SK-MEL-5 (cell line): ENCODE results near the gene TSC2. TPM values are rescaled to one million over a fixed set of nuclear protein-coding genes. Genes with fewer than 3 reads are reported as not detected.
A peak's percentile ranks its signal among the peaks of the same experiment; 100 is the strongest.
"Not testable (repeated sequence)": the region's sequence is repeated elsewhere in the genome, so short reads cannot be mapped to it uniquely, and the experiment has no call there.

Source experiments
- DNase-seq: peaks from one replicate; pipeline ENCODE4 v3.0.0-alpha.2; 2016; ENCODE audit warnings: low read depth, low spot score
- in situ Hi-C: cut with HindIII; loops from 2 replicates; pipeline ENCODE4 v1.10.0; 2016; ENCODE audit warnings: low sequenced_read_pairs, high pct_unique_total_duplicates, low pct_unique_long_range_greater_than_20kb
- total RNA-seq: library from RNA; depleted of rRNA; stranded (reverse); fragments of >200 nt; shearing (Covaris generic); gene quantifications from 2 replicates; pipeline ENCODE4 v1.2.3, GENCODE V29; 2014

The TSC2 gene
- total RNA-seq, 1 experiment from 2014 or later = 11.6 TPM

- in situ Hi-C loops, DNase-seq: not testable (repeated sequence)
These were observed 68.6 kb downstream of the TSC2 start for GRCh38 chr16:2116428-2116827.

- in situ Hi-C loops, DNase-seq: not testable (repeated sequence)
These were observed 69.6 kb downstream of the TSC2 start for GRCh38 chr16:2117341-2117740.

GRCh38 chr16:2117960-2118722 lies 70.4 kb downstream of the TSC2 start:
- in situ Hi-C loops, DNase-seq: not testable (repeated sequence)

- DNase-seq = peak; percentile 60
- in situ Hi-C loops = not testable (repeated sequence)
These were observed 73.5 kb downstream of the TSC2 start for GRCh38 chr16:2121325-2121724.

- in situ Hi-C loops = no loop called here
- no peak for DNase-seq
These were observed 74.1 kb downstream of the TSC2 start for GRCh38 chr16:2121853-2122252.

- in situ Hi-C loops = no loop called here
- no peak for DNase-seq
These were observed 74.6 kb downstream of the TSC2 start for GRCh38 chr16:2122429-2122828.

- not testable (repeated sequence) for DNase-seq
These were observed 75.3 kb downstream of the TSC2 start for GRCh38 chr16:2122934-2123683.

GRCh38 chr16:2123706-2124376 lies 76.1 kb downstream of the TSC2 start:
- in situ Hi-C loops, DNase-seq: not testable (repeated sequence)

More at GRCh38 chr16:2122934-2123683, 75.3 kb downstream of the TSC2 start:
- in situ Hi-C loops = not testable (repeated sequence)

GRCh38 chr16:2124377-2124693 lies 76.5 kb downstream of the TSC2 start:
- DNase-seq, in situ Hi-C loops: not testable (repeated sequence)

- in situ Hi-C loops = not testable (repeated sequence)
These were observed 77.1 kb downstream of the TSC2 start for GRCh38 chr16:2124694-2125444.

GRCh38 chr16:2125609-2126008 lies 77.8 kb downstream of the TSC2 start:
- DNase-seq, in situ Hi-C loops: not testable (repeated sequence)

More at GRCh38 chr16:2124694-2125444, 77.1 kb downstream of the TSC2 start:
- not testable (repeated sequence) for DNase-seq

GRCh38 chr16:2126161-2126743 lies 78.5 kb downstream of the TSC2 start:
- in situ Hi-C loops, DNase-seq: not testable (repeated sequence)

GRCh38 chr16:2126928-2127556 lies 79.3 kb downstream of the TSC2 start:
- in situ Hi-C loops, DNase-seq: not testable (repeated sequence)

- in situ Hi-C loops = not testable (repeated sequence)
- DNase-seq = peak; percentile 43
These were observed 80.0 kb downstream of the TSC2 start for GRCh38 chr16:2127630-2128280.

- in situ Hi-C loops, DNase-seq: not testable (repeated sequence)
These were observed 81.5 kb downstream of the TSC2 start for GRCh38 chr16:2129251-2129650.

GRCh38 chr16:2129890-2130447 lies 82.2 kb downstream of the TSC2 start:
- in situ Hi-C loops, DNase-seq: not testable (repeated sequence)
